ENCODE data around the gene LETMD1. TPM values are rescaled to one million over a fixed set of nuclear protein-coding genes. Genes with fewer than 3 reads are reported as not detected.
"Not testable (repeated sequence)": the region's sequence is repeated elsewhere in the genome, so short reads cannot be mapped to it uniquely, and the experiment has no call there.

The LETMD1 gene
- total RNA-seq, 2 donors from 2014 or later, result 120 to 129 TPM

DNA sequence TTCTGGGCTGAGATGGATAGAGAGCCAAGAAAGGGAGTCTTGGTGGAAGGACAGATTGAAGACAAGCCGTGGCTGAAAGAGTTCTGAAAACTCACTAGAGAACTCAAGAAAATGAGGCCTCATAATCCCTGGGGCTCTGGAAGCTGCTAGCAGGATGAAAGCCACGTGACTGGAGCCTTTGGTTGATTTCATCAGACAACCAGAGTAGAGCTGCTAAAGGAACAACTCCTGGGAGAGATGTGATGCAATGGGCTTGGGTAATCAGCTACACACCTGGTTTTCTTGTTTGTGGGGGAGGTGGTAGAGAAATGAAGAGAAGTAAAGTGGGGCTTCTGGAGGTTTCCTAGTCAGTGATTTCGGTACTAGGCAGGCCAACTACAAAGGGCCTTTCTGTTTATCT is 21.9 kb downstream of the LETMD1 start:
- DNase-seq, result no peak
- peak overlapping the region; percentile 0 for H3K27ac Mint-ChIP-seq
- H3K4me1 Mint-ChIP-seq (ENCODE audit: low read depth), result no peaks in the 10 kb centered on the region
- no peak for ATAC-seq (replicated peaks in 1 of 2)
- no peak overlapping the region for H3K4me3 Mint-ChIP-seq
- peaks cover 2 to 6% of the 10 kb centered on the region in 2 donors for H3K36me3 Mint-ChIP-seq (ENCODE audit: insufficient read depth in 2 of 2)
- no peaks in the 10 kb centered on the region for H3K27me3 Mint-ChIP-seq (ENCODE audit: low read depth)
- no peaks in the 10 kb centered on the region for H3K9me3 Mint-ChIP-seq

DNA sequence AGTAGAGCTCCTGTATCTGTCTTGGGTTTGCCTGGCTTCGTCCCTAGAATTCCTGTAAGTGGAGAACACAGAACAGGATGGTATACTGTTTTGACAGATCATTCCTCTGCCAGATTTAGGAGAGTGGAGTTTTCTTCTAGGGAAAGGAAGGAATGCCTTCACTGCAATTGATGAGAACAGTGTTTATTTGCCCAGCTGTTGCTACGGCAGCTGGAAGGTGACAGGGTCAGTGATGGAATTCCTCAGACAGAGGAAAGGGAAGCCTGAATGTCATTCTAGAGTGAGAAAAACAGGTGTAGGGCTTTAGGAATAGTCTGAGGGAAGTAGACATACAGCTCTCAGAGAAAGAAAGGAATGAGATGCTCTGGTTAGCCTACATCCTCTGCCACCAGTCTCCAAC is 23.5 kb downstream of the LETMD1 start:
- DNase-seq, result no peak
- Mint-ChIP-seq H3K36me3 (ENCODE audit: insufficient read depth in 2 of 2) (peaks cover 2 to 6% of the 10 kb centered on the region in 2 donors), H3K9me3 (no peaks in the 10 kb centered on the region), H3K27ac (no peak overlapping the region), H3K4me1 (ENCODE audit: low read depth) (peaks cover 11% of the 10 kb centered on the region), H3K27me3 (ENCODE audit: low read depth) (no peaks in the 10 kb centered on the region), H3K4me3 (no peak overlapping the region)
- no peak for ATAC-seq (replicated peaks in 1 of 2)

DNA sequence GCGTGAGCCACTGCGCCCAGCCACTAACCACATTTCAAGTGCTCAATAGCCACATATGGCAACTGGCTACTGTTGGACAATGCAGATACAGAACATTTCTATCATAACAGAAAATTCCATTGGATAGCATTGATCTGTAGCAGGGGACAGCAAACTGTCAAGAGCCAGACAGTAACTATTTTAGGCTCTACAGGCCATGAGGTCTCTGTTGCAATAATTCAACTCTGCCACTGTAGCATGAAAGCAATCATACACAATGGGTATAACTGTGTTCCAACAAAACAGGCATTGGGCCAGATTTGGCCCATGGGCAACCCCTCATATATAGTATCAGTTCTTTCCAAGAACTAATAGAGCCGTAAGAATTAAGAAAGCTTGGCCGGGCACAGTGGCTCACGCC is 27.3 kb downstream of the LETMD1 start:
- Mint-ChIP-seq H3K4me3 (no peak overlapping the region), H3K9me3 (no peaks in the 10 kb centered on the region), H3K27me3 (ENCODE audit: low read depth) (no peaks in the 10 kb centered on the region), H3K27ac (no peak overlapping the region), H3K36me3 (ENCODE audit: insufficient read depth in 2 of 2) (peaks cover 2 to 10% of the 10 kb centered on the region in 2 donors), H3K4me1 (ENCODE audit: low read depth) (peaks cover 19% of the 10 kb centered on the region)
- no peak for ATAC-seq (replicated peaks in 1 of 2)
- no peak for DNase-seq

DNA sequence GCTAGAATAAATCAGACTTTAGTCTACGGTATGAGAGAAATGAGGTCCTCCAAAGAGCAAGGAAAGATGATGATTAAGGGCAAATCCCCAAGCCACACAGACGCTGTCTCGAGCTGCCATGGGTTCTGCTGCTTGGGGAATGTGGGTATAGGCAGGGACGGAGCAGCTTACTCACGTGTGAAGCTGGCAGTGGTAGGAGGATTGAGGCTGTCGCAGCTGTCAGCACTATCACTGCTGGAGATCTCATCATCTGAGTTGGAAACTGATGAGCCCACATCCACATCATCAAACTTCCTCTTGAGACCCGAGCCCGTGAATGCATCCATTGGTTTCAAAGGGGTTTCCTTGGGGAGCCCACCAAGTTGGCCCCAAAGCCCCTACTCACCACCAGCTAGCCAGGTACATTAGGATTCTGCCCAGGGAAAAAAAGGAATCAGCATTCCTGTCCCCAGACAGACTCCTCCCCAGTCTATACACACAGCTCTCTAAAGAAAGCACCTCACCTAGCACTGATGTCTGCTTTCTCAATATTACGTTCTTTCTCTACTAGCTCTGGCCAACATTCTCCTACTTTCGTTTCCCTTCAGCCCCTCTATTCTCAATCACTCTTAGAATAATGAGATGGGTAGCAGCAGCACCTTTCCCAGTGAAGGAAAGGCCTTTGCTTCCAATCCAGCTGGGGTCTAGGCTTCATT is 28.3 kb downstream of the LETMD1 start:
- Mint-ChIP-seq H3K4me1 (ENCODE audit: low read depth) (peaks cover 22% of the 10 kb centered on the region), H3K9me3 (no peaks in the 10 kb centered on the region), H3K27ac (peak overlapping the region; percentile 77), H3K4me3 (peak overlapping the region; percentile 21 to 50), H3K36me3 (ENCODE audit: insufficient read depth in 2 of 2) (peaks cover 2 to 10% of the 10 kb centered on the region in 2 donors), H3K27me3 (ENCODE audit: low read depth) (no peaks in the 10 kb centered on the region)
- DNase-seq (peak in 1 of 2 donors; percentile 15), ATAC-seq (replicated peaks in 1 of 2) (peak; percentile 84 to 88)

DNA sequence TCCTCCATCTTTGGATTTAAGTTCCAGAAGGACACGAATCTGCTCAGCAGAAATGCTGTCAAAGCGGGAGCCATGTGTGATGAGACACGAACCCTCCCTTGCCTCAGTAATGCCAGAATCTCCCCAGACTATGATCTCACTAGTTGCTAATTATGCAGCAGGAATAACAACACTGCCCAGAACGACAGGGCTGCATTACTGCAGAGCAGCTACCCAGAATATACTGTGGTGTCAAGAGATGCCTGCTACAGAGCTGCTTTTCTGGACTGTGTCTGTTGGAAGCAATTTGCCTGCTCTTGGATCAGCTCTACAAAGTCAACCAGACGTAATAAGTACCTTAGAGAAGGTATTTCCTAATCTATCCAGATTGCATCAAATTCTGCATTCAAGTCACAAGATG is 29.8 kb downstream of the LETMD1 start:
- ATAC-seq (replicated peaks in 1 of 2) (no peak), DNase-seq (no peak)
- Mint-ChIP-seq H3K27ac (no peak overlapping the region), H3K4me3 (no peak overlapping the region), H3K27me3 (ENCODE audit: low read depth) (no peaks in the 10 kb centered on the region), H3K4me1 (ENCODE audit: low read depth) (peaks cover 37% of the 10 kb centered on the region), H3K36me3 (ENCODE audit: insufficient read depth in 2 of 2) (peaks cover 6% of the 10 kb centered on the region in 2 donors), H3K9me3 (no peaks in the 10 kb centered on the region)

DNA sequence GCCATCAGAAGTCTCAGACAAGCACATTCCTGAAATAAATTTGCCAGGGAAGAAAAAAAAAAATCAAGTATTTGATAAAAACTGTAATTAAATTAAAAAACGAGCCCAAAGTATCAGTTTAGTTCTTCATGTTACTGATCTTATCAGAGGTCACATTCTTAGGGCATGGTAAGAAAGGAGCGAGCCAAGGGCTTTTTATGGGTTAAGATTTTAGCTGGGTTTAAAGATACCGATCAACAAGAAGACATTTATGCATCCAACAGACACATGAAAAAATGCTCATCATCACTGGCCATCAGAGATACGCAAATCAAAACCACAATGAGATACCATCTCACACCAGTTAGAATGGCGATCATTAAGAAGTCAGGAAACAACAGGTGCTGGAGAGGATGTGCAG is 30.2 kb downstream of the LETMD1 start:
- peaks cover 41% of the 10 kb centered on the region for H3K4me1 Mint-ChIP-seq (ENCODE audit: low read depth)
- H3K27me3 Mint-ChIP-seq (ENCODE audit: low read depth); DNase-seq; H3K4me3 Mint-ChIP-seq; ATAC-seq (replicated peaks in 1 of 2); H3K36me3 Mint-ChIP-seq (ENCODE audit: insufficient read depth in 2 of 2); H3K9me3 Mint-ChIP-seq; H3K27ac Mint-ChIP-seq: not testable (repeated sequence)

DNA sequence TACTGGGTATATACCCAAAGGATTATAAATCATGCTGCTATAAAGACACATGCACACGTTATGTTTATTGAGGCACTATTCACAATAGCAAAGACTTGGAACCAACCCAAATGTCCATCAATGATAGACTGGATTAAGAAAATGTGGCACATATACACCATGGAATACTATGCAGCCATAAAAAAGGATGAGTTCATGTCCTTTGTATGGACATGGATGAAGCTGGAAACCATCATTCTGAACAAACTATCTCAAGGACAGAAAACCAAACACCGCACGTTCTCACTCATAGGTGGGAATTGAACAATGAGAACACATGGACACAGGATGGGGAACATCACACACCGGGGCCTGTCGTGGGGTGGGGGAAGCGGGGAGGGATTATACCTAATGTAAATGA is 30.7 kb downstream of the LETMD1 start:
- not testable (repeated sequence) for ATAC-seq (replicated peaks in 1 of 2); H3K27me3 Mint-ChIP-seq (ENCODE audit: low read depth); H3K9me3 Mint-ChIP-seq; DNase-seq; H3K36me3 Mint-ChIP-seq (ENCODE audit: insufficient read depth in 2 of 2); H3K4me3 Mint-ChIP-seq; H3K27ac Mint-ChIP-seq
- H3K4me1 Mint-ChIP-seq (ENCODE audit: low read depth), result peaks cover 45% of the 10 kb centered on the region

DNA sequence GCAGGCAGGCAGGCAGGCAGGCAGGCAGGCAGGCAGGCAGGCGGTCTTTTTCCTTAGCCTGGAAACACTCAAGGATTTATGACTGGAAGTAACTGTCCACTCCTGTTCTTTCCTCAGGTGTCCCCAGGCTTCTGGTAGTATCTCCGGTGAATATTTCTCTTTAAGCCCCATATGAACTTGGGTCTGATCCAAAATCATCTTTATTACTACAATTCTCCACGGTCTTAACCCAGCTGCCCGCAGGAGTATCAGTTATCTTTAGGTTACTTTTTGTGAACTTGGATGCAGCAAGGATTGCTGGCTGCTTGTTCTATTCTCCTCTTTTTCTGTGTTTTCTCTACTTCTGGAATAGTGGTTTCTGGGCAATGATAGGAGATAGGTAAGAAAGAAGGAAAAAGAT is 32.0 kb downstream of the LETMD1 start:
- peaks cover 5 to 8% of the 10 kb centered on the region in 2 donors for H3K36me3 Mint-ChIP-seq (ENCODE audit: insufficient read depth in 2 of 2)
- H3K27ac Mint-ChIP-seq, result no peak overlapping the region
- H3K27me3 Mint-ChIP-seq (ENCODE audit: low read depth), result no peaks in the 10 kb centered on the region
- DNase-seq (no peak), ATAC-seq (replicated peaks in 1 of 2) (no peak)
- no peak overlapping the region for H3K4me3 Mint-ChIP-seq
- no peaks in the 10 kb centered on the region for H3K9me3 Mint-ChIP-seq
- peaks cover 47% of the 10 kb centered on the region for H3K4me1 Mint-ChIP-seq (ENCODE audit: low read depth)

DNA sequence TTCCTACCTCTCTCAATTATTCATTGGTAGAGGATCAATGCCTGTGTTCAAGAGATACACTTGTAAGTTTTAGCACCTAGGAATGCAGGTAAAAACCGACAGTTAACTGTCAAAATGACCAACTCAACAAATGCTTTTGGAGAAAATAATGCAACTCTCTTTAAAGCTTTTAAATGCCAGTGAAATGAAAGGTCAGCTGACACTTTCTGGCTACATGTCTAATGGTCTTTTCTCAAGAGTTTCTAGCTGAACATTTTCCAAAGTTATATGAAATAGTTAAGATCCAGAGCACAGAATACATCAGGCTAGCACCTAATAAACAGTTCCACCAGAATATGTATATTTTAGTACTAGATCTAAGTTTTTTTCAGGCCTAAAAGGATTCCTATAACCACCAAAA is 33.3 kb downstream of the LETMD1 start:
- H3K27me3 Mint-ChIP-seq (ENCODE audit: low read depth), result no peaks in the 10 kb centered on the region
- peak overlapping the region; percentile 59 for H3K27ac Mint-ChIP-seq
- H3K9me3 Mint-ChIP-seq, result no peaks in the 10 kb centered on the region
- H3K4me1 Mint-ChIP-seq (ENCODE audit: low read depth), result peaks cover 38% of the 10 kb centered on the region
- DNase-seq (no peak), ATAC-seq (replicated peaks in 1 of 2) (no peak)
- peaks cover 5 to 10% of the 10 kb centered on the region in 2 donors for H3K36me3 Mint-ChIP-seq (ENCODE audit: insufficient read depth in 2 of 2)
- H3K4me3 Mint-ChIP-seq, result peak overlapping the region; percentile 18 to 99

DNA sequence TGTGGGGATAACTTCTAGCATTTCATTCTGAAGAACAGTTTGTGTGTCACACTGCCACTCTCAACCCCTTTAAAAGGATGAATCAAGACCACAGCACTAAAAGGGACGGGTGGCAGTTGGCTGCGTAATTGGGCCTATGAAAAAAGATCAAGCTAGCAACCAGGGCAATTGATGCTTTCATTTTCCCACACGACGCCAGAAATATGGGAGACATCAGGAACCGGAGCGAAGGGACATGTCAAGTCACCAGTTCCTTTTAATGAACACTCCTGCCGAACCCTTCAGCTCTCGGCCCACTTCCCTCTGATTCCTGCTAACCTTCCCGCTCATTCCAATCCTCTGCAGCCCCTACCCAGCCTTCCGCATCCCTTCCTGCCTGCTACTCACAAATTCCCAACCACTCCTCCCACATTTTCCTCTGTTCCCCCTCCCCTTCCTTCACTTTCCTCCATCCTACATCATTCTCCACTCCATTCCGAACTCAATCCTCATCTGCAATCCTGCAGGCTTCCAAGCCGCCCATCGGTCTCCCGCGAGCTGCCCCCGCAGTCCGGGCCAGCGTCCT is 34.5 kb downstream of the LETMD1 start:
- Mint-ChIP-seq H3K4me3 (peak overlapping the region; percentile 98 to 99), H3K27ac (peak overlapping the region; percentile 100), H3K9me3 (no peaks in the 10 kb centered on the region), H3K36me3 (ENCODE audit: insufficient read depth in 2 of 2) (peaks cover 5 to 10% of the 10 kb centered on the region in 2 donors), H3K27me3 (ENCODE audit: low read depth) (no peaks in the 10 kb centered on the region), H3K4me1 (ENCODE audit: low read depth) (peaks cover 39% of the 10 kb centered on the region)
- DNase-seq (peak; percentile 38 to 41), ATAC-seq (replicated peaks in 1 of 2) (peak; percentile 8 to 11)

DNA sequence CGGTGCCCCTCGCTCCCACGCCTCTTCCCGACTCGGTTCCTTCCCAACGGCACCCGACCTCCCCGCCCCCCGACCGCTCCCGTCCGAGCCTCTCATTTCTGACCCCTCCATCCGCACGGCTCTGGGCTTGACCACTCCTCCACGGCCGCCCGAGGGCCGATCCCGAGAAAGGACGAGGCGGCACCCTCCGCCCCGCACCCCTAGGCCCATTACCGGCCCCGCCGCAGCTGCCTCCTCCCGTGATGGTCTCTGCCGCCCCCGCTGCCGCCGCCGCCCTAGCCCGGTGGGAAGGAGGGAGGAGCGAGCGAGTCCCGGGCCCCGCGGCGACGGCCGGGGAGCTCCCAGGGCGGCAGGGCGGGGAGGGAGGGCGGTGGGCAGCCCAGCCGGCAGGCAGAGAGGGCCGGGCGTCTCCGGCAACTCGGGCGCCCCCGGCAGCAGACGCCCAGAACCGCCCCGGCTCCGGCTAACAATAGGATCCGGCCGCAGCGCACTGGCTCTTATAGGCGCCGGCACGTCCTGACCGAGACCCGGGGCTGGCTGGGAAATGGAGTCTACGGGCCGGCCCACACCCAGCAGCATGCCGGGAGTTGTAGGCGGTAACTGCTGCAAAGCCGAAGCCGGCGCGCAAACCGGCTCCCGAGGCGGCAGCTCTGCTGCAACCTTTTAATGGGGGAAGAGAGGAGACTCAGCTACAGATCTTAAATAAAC is 35.2 kb downstream of the LETMD1 start, which contains the start of gene CSRNP2:
TSS of gene CSRNP2 (minus strand) at position 471 of the 708 bp plus-strand sequence. CDS start 7,035 bp downstream, outside the sequence.
- Mint-ChIP-seq H3K9me3 (no peaks in the 10 kb centered on the region), H3K4me3 (peak within 1 kb of the TSS; percentile 98 to 99), H3K4me1 (ENCODE audit: low read depth) (peaks cover 41% of the 10 kb centered on the region), H3K36me3 (ENCODE audit: insufficient read depth in 2 of 2) (peaks cover 5 to 10% of the 10 kb centered on the region in 2 donors), H3K27me3 (ENCODE audit: low read depth) (no peaks in the 10 kb centered on the region), H3K27ac (peak within 1 kb of the TSS; percentile 100)
- DNase-seq (peak; percentile 95 to 97), ATAC-seq (replicated peaks in 1 of 2) (peak; percentile 96 to 98)

DNA sequence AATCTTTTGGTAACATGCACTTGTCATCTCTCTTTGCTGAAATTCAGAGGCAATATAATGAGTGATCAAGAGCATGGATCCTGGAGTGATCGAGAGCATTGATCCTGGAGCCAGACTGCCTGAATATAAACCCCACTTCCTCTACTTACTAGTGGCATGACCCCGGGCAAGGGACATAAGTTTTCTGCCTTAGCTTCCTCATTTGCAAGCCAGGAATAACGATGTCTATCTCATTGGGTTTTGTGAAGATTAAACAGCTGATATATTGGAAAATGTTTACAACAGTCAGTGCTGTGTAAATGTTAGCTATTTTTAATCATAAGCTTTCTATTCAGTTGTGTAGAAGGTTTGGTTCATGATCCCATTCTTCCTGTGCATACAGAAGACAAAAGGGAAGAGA is 37.6 kb downstream of the LETMD1 start:
- H3K4me1 Mint-ChIP-seq (ENCODE audit: low read depth), result peaks cover 47% of the 10 kb centered on the region
- H3K36me3 Mint-ChIP-seq (ENCODE audit: insufficient read depth in 2 of 2), result peaks cover 5 to 8% of the 10 kb centered on the region in 2 donors
- ATAC-seq (replicated peaks in 1 of 2), result no peak
- H3K27me3 Mint-ChIP-seq (ENCODE audit: low read depth), result no peaks in the 10 kb centered on the region
- DNase-seq, result no peak
- H3K9me3 Mint-ChIP-seq, result no peaks in the 10 kb centered on the region
- peak overlapping the region; percentile 19 for H3K27ac Mint-ChIP-seq
- H3K4me3 Mint-ChIP-seq, result no peak overlapping the region

DNA sequence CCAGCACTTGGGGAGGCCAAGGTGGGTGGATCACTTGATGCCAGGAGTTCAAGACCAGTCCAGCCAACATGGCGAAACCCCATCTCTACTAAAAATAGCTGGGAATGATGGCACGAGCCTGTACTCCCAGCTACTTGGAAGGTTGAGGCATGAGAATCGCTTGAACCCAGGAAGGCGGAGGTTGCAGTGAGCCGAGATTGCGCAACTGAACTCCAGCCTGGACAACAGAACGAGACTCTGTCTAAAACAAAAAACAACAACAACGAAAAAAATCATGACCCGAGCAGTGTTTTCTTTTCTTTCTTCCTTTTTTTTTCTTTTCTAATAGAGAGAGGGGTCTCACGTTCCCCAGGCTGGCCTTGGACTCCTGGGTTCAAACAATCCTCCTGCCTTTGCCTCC is 38.8 kb downstream of the LETMD1 start:
- no peak overlapping the region for H3K4me3 Mint-ChIP-seq
- H3K27ac Mint-ChIP-seq, result peak overlapping the region; percentile 3
- H3K36me3 Mint-ChIP-seq (ENCODE audit: insufficient read depth in 2 of 2), result peaks cover 5 to 8% of the 10 kb centered on the region in 2 donors
- no peaks in the 10 kb centered on the region for H3K9me3 Mint-ChIP-seq
- ATAC-seq (replicated peaks in 1 of 2), result no peak
- peaks cover 40% of the 10 kb centered on the region for H3K4me1 Mint-ChIP-seq (ENCODE audit: low read depth)
- H3K27me3 Mint-ChIP-seq (ENCODE audit: low read depth), result no peaks in the 10 kb centered on the region
- DNase-seq, result no peak

Measured in activated T-cell treated with anti-CD3 and anti-CD28 coated beads, Interleukin-2, amount 50 U/mL, for 72 hours (primary cell).